Neuronal stem cell (in vitro differentiated cells): Measurements from ENCODE around the gene ZNF500.

ENCODE experiments used
- DNase-seq: peaks from one replicate; pipeline ENCODE4 v3.0.0-alpha.2; 2013; ENCODE audit warnings: low spot score
- H2AFZ ChIP-seq: one replicate; pipeline ENCODE4 v1.6.1; 2013; ENCODE audit warnings: mild to moderate bottlenecking, low read length, inconsistent platforms
- H2AK5ac ChIP-seq: 2 replicates; pipeline ENCODE4 v1.6.1; 2013; ENCODE audit warnings: low read depth, mild to moderate bottlenecking, inconsistent platforms, low read length, moderate library complexity, mixed read lengths
- H2BK120ac ChIP-seq: 2 replicates; pipeline ENCODE4 v1.6.1; 2013; ENCODE audit warnings: low read depth, mild to moderate bottlenecking, inconsistent platforms, low read length, moderate library complexity, mixed read lengths
- H2BK12ac ChIP-seq: one replicate; pipeline ENCODE4 v1.6.1; 2013; ENCODE audit warnings: low read length, inconsistent platforms
- H2BK15ac ChIP-seq: 2 replicates; pipeline ENCODE4 v1.6.1; 2013; ENCODE audit warnings: mild to moderate bottlenecking, low read length, inconsistent platforms, mixed read lengths
- H2BK5ac ChIP-seq: one replicate; pipeline ENCODE4 v1.6.1; 2013; ENCODE audit warnings: inconsistent platforms, mild to moderate bottlenecking, low read length, moderate library complexity
- H3K14ac ChIP-seq: one replicate; pipeline ENCODE4 v1.6.1; 2013; ENCODE audit warnings: low read length, inconsistent platforms
- H3K18ac ChIP-seq: 2 replicates; pipeline ENCODE4 v1.6.1; 2013; ENCODE audit warnings: low read length, inconsistent platforms
- H3K23ac ChIP-seq: 2 replicates; pipeline ENCODE4 v1.6.1; 2013; ENCODE audit warnings: low read depth, mild to moderate bottlenecking, mixed read lengths, low read length, inconsistent platforms; ENCODE audit not compliant: poor library complexity
- H3K27ac ChIP-seq: replicated peaks from 3 replicates; pipeline ENCODE4 v1.5.1; 2013; ENCODE audit warnings: low read length, inconsistent platforms
- H3K27me3 ChIP-seq, 3 experiments: 2 replicates each; pipeline ENCODE4 v1.6.1; 2013; ENCODE audit warnings: low read length in 3 of 3, mild to moderate bottlenecking in 2 of 3, inconsistent platforms in 1 of 3, low read depth in 1 of 3, mixed read lengths in 1 of 3, moderate library complexity in 1 of 3; ENCODE audit not compliant: control insufficient read depth in 3 of 3, insufficient read depth in 3 of 3
- H3K36me3 ChIP-seq, 2 donors: replicated peaks in 1 of 2; 2 replicates each; pipeline ENCODE4 v1.6.1; 2013; ENCODE audit warnings: low read length in 2 of 2; ENCODE audit not compliant: control insufficient read depth in 2 of 2, insufficient read depth in 2 of 2
- H3K4ac ChIP-seq: 2 replicates; pipeline ENCODE4 v1.6.1; 2013; ENCODE audit warnings: inconsistent platforms, mild to moderate bottlenecking, low read length, moderate library complexity
- H3K4me1 ChIP-seq, 2 donors: 1 replicate in 1 of 2; 2 replicates in 1 of 2; pipeline ENCODE4 v1.6.1; 2013; ENCODE audit warnings: low read length in 2 of 2, low read depth in 1 of 2; ENCODE audit not compliant: control insufficient read depth in 2 of 2, insufficient read depth in 1 of 2
- H3K4me2 ChIP-seq: one replicate; pipeline ENCODE4 v1.6.1; 2013; ENCODE audit warnings: mild to moderate bottlenecking, low read length, inconsistent platforms; ENCODE audit not compliant: insufficient read depth, poor library complexity, severe bottlenecking
- H3K4me3 ChIP-seq, 2 donors: 2 replicates each; pipeline ENCODE4 v1.5.1; 2013; ENCODE audit warnings: low read length in 2 of 2, mild to moderate bottlenecking in 2 of 2, inconsistent platforms in 1 of 2, moderate library complexity in 1 of 2
- H3K79me1 ChIP-seq: one replicate; pipeline ENCODE4 v1.6.1; 2013; ENCODE audit warnings: low read depth, mild to moderate bottlenecking, inconsistent platforms, low read length, moderate library complexity
- H3K9ac ChIP-seq: one replicate; pipeline ENCODE4 v1.6.1; 2013; ENCODE audit warnings: mild to moderate bottlenecking, low read depth, low read length, inconsistent platforms; ENCODE audit not compliant: poor library complexity
- H3K9me3 ChIP-seq, 2 donors: replicated peaks in 1 of 2; 2 replicates each; pipeline versions ENCODE3 to v1.6.1; 2013; ENCODE audit warnings: low read length in 2 of 2, mild to moderate bottlenecking in 2 of 2, inconsistent platforms in 1 of 2, low read depth in 1 of 2, mixed read lengths in 1 of 2, moderate library complexity in 1 of 2; ENCODE audit not compliant: control insufficient read depth in 2 of 2, insufficient read depth in 1 of 2
- H4K8ac ChIP-seq: one replicate; pipeline ENCODE4 v1.6.1; 2013; ENCODE audit warnings: low read depth, mild to moderate bottlenecking, inconsistent platforms, low read length, moderate library complexity
- H4K91ac ChIP-seq: one replicate; pipeline ENCODE4 v1.6.1; 2013; ENCODE audit warnings: low read length, low read depth, mild to moderate bottlenecking, inconsistent platforms; ENCODE audit not compliant: poor library complexity
- WGBS, 2 donors: extraction: QIAGEN DNeasy Blood & Tissue Kit; methylation state at CpG; one replicate each; pipeline ENCODE4 v1.1.7; 2013; ENCODE audit warnings: missing lambda C conversion rate in 2 of 2, mixed read lengths in 1 of 2; ENCODE audit not compliant: insufficient read length in 2 of 2, insufficient replicate concordance in 1 of 2; ENCODE audit errors: extremely low coverage in 2 of 2; 5-methylcytosine and 5-hydroxymethylcytosine counted together

The ZNF500 gene

GRCh38 chr16:4795828-4796572 is 29.0 kb upstream of the ZNF500 start:
- WGBS, 2 donors = no CpG with 5 or more reads among the region's 30 CpGs
- H3K23ac ChIP-seq = no peak overlapping the region
- H2BK120ac ChIP-seq = no peak overlapping the region
- H3K4me1 ChIP-seq = no peaks in the 10 kb centered on the region
- peak overlapping the region; percentile 48 for H3K18ac ChIP-seq
- H3K79me1 ChIP-seq = peaks cover 2% of the 10 kb centered on the region
- no peak overlapping the region for H3K9ac ChIP-seq
- H3K27ac ChIP-seq = no peak overlapping the region
- DNase-seq = no peak
- H2BK5ac ChIP-seq = peak overlapping the region; percentile 24
- no peak overlapping the region for H2AK5ac ChIP-seq
- H3K36me3 ChIP-seq = peaks cover 10 to 14% of the 10 kb centered on the region in 2 donors
- no peak overlapping the region for H3K4ac ChIP-seq
- H3K4me3 ChIP-seq = no peak overlapping the region
- no peak overlapping the region for H2BK15ac ChIP-seq
- no peak overlapping the region for H4K8ac ChIP-seq
- H3K14ac ChIP-seq = no peak overlapping the region
- H3K27me3 ChIP-seq = peaks cover 0 to 2% (median 0%) of the 10 kb centered on the region in 3 experiments
- no peak overlapping the region for H3K4me2 ChIP-seq
- no peak overlapping the region for H2AFZ ChIP-seq
- H2BK12ac ChIP-seq = peak overlapping the region; percentile 22
- no peak overlapping the region for H4K91ac ChIP-seq
- H3K9me3 ChIP-seq = no peaks in the 10 kb centered on the region

- Histone ChIP-seq H4K8ac (peak within 1 kb of the TSS; percentile 82), H2BK120ac (no peak within 1 kb of the TSS), H3K4ac (no peak within 1 kb of the TSS), H2BK5ac (peak within 1 kb of the TSS; percentile 24), H3K23ac (no peak within 1 kb of the TSS), H2AFZ (no peak within 1 kb of the TSS), H2BK15ac (no peak within 1 kb of the TSS), H3K9me3 (no peaks in the 10 kb centered on the region), H3K27me3 (peaks cover 0 to 2% (median 0%) of the 10 kb centered on the region in 3 experiments), H3K4me2 (no peak within 1 kb of the TSS), H3K4me3 (no peak within 1 kb of the TSS), H3K36me3 (peaks cover 10 to 14% of the 10 kb centered on the region in 2 donors), H3K18ac (peak within 1 kb of the TSS; percentile 48), H3K79me1 (no peaks in the 10 kb centered on the region), H3K14ac (no peak within 1 kb of the TSS), H2BK12ac (peak within 1 kb of the TSS; percentile 22), H3K9ac (no peak within 1 kb of the TSS), H2AK5ac (peak within 1 kb of the TSS; percentile 56), H3K4me1 (no peaks in the 10 kb centered on the region), H4K91ac (no peak within 1 kb of the TSS), H3K27ac (no peak within 1 kb of the TSS)
- no CpG with 5 or more reads among the region's 14 CpGs for WGBS, 2 donors
- no peak for DNase-seq
Observed at GRCh38 chr16:4795181-4795827, 28.3 kb upstream of the ZNF500 start, which contains the start of gene SMIM22. Gene SMIM22, plus strand, starts transcription at chr16:4795369. Its CDS starts 366 bp downstream, at chr16:4795735.

GRCh38 chr16:4792951-4793513 is 26.1 kb upstream of the ZNF500 start:
- H4K8ac ChIP-seq = no peak overlapping the region
- no peak overlapping the region for H2BK5ac ChIP-seq
- H2AFZ ChIP-seq = no peak overlapping the region
- no CpG with 5 or more reads among the region's 13 CpGs for WGBS, 2 donors
- H2BK120ac ChIP-seq = no peak overlapping the region
- no peaks in the 10 kb centered on the region for H3K79me1 ChIP-seq
- peaks cover 3 to 4% of the 10 kb centered on the region in 2 donors for H3K36me3 ChIP-seq
- peaks cover 0 to 2% (median 0%) of the 10 kb centered on the region in 3 experiments for H3K27me3 ChIP-seq
- H2BK12ac ChIP-seq = no peak overlapping the region
- H4K91ac ChIP-seq = no peak overlapping the region
- no peak overlapping the region for H3K4ac ChIP-seq
- no peak overlapping the region for H2BK15ac ChIP-seq
- no peak overlapping the region for H2AK5ac ChIP-seq
- H3K9ac ChIP-seq = no peak overlapping the region
- peaks cover 3 to 4% of the 10 kb centered on the region in 2 donors for H3K4me1 ChIP-seq
- no peak overlapping the region for H3K4me3 ChIP-seq
- H3K9me3 ChIP-seq = no peaks in the 10 kb centered on the region
- no peak overlapping the region for H3K4me2 ChIP-seq
- H3K27ac ChIP-seq = no peak overlapping the region
- H3K23ac ChIP-seq = no peak overlapping the region
- no peak overlapping the region for H3K14ac ChIP-seq
- no peak for DNase-seq
- no peak overlapping the region for H3K18ac ChIP-seq

GRCh38 chr16:4790871-4791270 is 23.9 kb upstream of the ZNF500 start:
- H3K4me1 ChIP-seq = peaks cover 3 to 5% of the 10 kb centered on the region in 2 donors
- peak overlapping the region; percentile 71 for H3K18ac ChIP-seq
- no peak overlapping the region for H4K91ac ChIP-seq
- no peak overlapping the region for H2BK12ac ChIP-seq
- peak overlapping the region; percentile 84 for H2AK5ac ChIP-seq
- no peak overlapping the region for H3K4ac ChIP-seq
- no peak overlapping the region for H2BK5ac ChIP-seq
- no peak overlapping the region for H3K9ac ChIP-seq
- peaks cover 0 to 2% (median 0%) of the 10 kb centered on the region in 3 experiments for H3K27me3 ChIP-seq
- DNase-seq = no peak
- H2BK15ac ChIP-seq = no peak overlapping the region
- no CpG with 5 or more reads among the region's 10 CpGs for whole genome bisulfite sequencing, 2 donors
- no peak overlapping the region for H3K4me2 ChIP-seq
- H3K4me3 ChIP-seq = no peak overlapping the region
- peak overlapping the region; percentile 43 for H3K23ac ChIP-seq
- no peaks in the 10 kb centered on the region for H3K36me3 ChIP-seq
- H2AFZ ChIP-seq = no peak overlapping the region
- H3K14ac ChIP-seq = peak overlapping the region; percentile 82
- no peak overlapping the region for H3K27ac ChIP-seq
- H3K79me1 ChIP-seq = no peaks in the 10 kb centered on the region
- no peaks in the 10 kb centered on the region for H3K9me3 ChIP-seq
- H4K8ac ChIP-seq = no peak overlapping the region
- H2BK120ac ChIP-seq = no peak overlapping the region
